Lung (tissue), 12 donors: ENCODE data around the gene CD46. TPM values are rescaled to one million over a fixed set of nuclear protein-coding genes. Genes with fewer than 3 reads are reported as not detected.

Experiments
- ATAC-seq: fragments of 200-7000 bp; cut with Tn5 transposase; one replicate; pipeline ENCODE4 v1.9.1; 2020; ENCODE audit warnings: moderate number of reproducible peaks; ENCODE audit not compliant: insufficient read depth, low FRiP score
- DNase-seq, 3 donors: peaks; one replicate each; pipeline ENCODE4 v3.0.0-alpha.2; 2013 to 2017
- H3K27ac ChIP-seq, 2 donors: one replicate each; pipeline ENCODE4 v1.5.1; 2013; ENCODE audit warnings: mild to moderate bottlenecking in 2 of 2, moderate library complexity in 2 of 2, control low read depth in 1 of 2, inconsistent platforms in 1 of 2, low read depth in 1 of 2, low read length in 1 of 2
- H3K27me3 ChIP-seq, 3 donors: one replicate each; pipeline ENCODE4 v1.5.1; 2013; ENCODE audit warnings: low read length in 2 of 3; ENCODE audit not compliant: control insufficient read depth in 3 of 3, insufficient read depth in 3 of 3
- H3K36me3 ChIP-seq, 4 donors: one replicate each; pipeline ENCODE4 v1.5.1; 2013; ENCODE audit warnings: low read length in 4 of 4, mild to moderate bottlenecking in 1 of 4, moderate library complexity in 1 of 4; ENCODE audit not compliant: control insufficient read depth in 4 of 4, insufficient read depth in 4 of 4
- H3K4me1 ChIP-seq, 5 donors: one replicate each; pipeline ENCODE4 v1.5.1; 2013; ENCODE audit warnings: low read length in 5 of 5, mild to moderate bottlenecking in 2 of 5, moderate library complexity in 1 of 5; ENCODE audit not compliant: control insufficient read depth in 5 of 5, insufficient read depth in 5 of 5
- H3K4me3 ChIP-seq: one replicate; pipeline ENCODE4 v1.5.1; 2013; ENCODE audit warnings: mild to moderate bottlenecking, control low read depth, moderate library complexity
- H3K9ac ChIP-seq, 2 donors: one replicate each; pipeline ENCODE4 v1.5.1; 2013; ENCODE audit warnings: low read length in 2 of 2, control low read depth in 1 of 2; ENCODE audit not compliant: insufficient read depth in 1 of 2
- H3K9me3 ChIP-seq, 4 donors: one replicate each; pipeline ENCODE4 v1.5.1; 2013; ENCODE audit warnings: low read length in 3 of 4, mild to moderate bottlenecking in 1 of 4, moderate library complexity in 1 of 4; ENCODE audit not compliant: control insufficient read depth in 4 of 4, insufficient read depth in 3 of 4
- CTCF ChIP-seq: IDR thresholded peaks from 2 replicates; pipeline ENCODE4 v1.5.1; 2012; ENCODE audit warnings: mild to moderate bottlenecking; ENCODE audit errors: control extremely low read depth, extremely low read depth
- WGBS, 2 donors: extraction: QIAGEN DNeasy Blood & Tissue Kit; methylation state at CpG; one replicate each; pipeline ENCODE4 v1.1.7; 2013; 5-methylcytosine and 5-hydroxymethylcytosine counted together
- polyA plus RNA-seq, 2 donors: library from polyadenylated mRNA; stranded (reverse); fragments of 200-250 nt; gene quantifications; one replicate each; pipeline ENCODE4 v1.2.1, GENCODE V29; 2013
- total RNA-seq, 2 donors: library from RNA; depleted of rRNA in 1 of 2; stranded (reverse); fragments of >200 nt in 1 of 2; gene quantifications; one replicate each; pipeline ENCODE4 v1.2.1, GENCODE V29; 2014 to 2021
- donor health status: control.
- donor health status: control.
- donor health status: Bipolar disorder and iron deficiency.
- donor health status: healthy.
- donor health status: DM: yes; HTN: yes; CAD: no.

The CD46 gene
- total and polyA plus RNA-seq, 4 donors = 157 to 420 (median 215) TPM

- Histone ChIP-seq H3K4me3 (no peak overlapping the region), H3K36me3 (no peaks in the 10 kb centered on the region)
- 12 to 26% methylated on average over 18 of the region's 18 CpGs for WGBS, 2 donors
Observed at GRCh38 chr1:207825719-207826556, 74.1 kb downstream of the CD46 start.

GRCh38 chr1:207826557-207827487 lies 75.0 kb downstream of the CD46 start:
- no peaks in the 10 kb centered on the region for H3K27me3 ChIP-seq
- H3K9ac ChIP-seq = no peak overlapping the region
- H3K36me3 ChIP-seq = no peaks in the 10 kb centered on the region
- H3K9me3 ChIP-seq = no peaks in the 10 kb centered on the region
- peak overlapping the region; percentile 86 to 93 for H3K27ac ChIP-seq
- no peak for TF ChIP-seq CTCF
- H3K4me1 ChIP-seq = peaks cover 11 to 34% (median 20%) of the 10 kb centered on the region in 5 donors
- 23 to 38% methylated on average over 18 of the region's 18 CpGs for WGBS, 2 donors
- no peak for ATAC-seq
- DNase-seq = peak; percentile 35 to 72 (median 46)
- no peak overlapping the region for H3K4me3 ChIP-seq

More at GRCh38 chr1:207825719-207826556, 74.1 kb downstream of the CD46 start:
- Histone ChIP-seq H3K9me3 (no peaks in the 10 kb centered on the region), H3K4me1 (peaks cover 11 to 31% (median 20%) of the 10 kb centered on the region in 5 donors), H3K27ac (peak overlapping the region; percentile 93 to 99), H3K9ac (peak overlapping the region in 1 of 2 donors; percentile 23), H3K27me3 (no peaks in the 10 kb centered on the region)
- no peak for TF ChIP-seq CTCF
- peak; percentile 38 for ATAC-seq
- peak; percentile 37 to 50 (median 46) for DNase-seq

GRCh38 chr1:207827488-207827830 lies 75.6 kb downstream of the CD46 start:
- Histone ChIP-seq H3K9me3 (no peaks in the 10 kb centered on the region), H3K9ac (no peak overlapping the region), H3K4me1 (peaks cover 11 to 35% (median 20%) of the 10 kb centered on the region in 5 donors), H3K36me3 (no peaks in the 10 kb centered on the region), H3K27me3 (no peaks in the 10 kb centered on the region), H3K27ac (peak overlapping the region; percentile 86 to 93), H3K4me3 (no peak overlapping the region)
- DNase-seq (no peak), ATAC-seq (no peak)
- WGBS, 2 donors = 86% methylated on average over 2 of the region's 2 CpGs
- no peak for TF ChIP-seq CTCF
